ENCODE results near the gene FAHD2A.
"Not testable (repeated sequence)": the region's sequence is repeated elsewhere in the genome, so short reads cannot be mapped to it uniquely, and the experiment has no call there.

FAHD2A gene

GRCh38 chr2:95402370-95403203, at the start of gene FAHD2A:
FAHD2A (plus strand) TSS chr2:95402708; CDS start chr2:95405559, 2,851 bp downstream.
- DNase-seq, result peak; percentile 50

DNA sequence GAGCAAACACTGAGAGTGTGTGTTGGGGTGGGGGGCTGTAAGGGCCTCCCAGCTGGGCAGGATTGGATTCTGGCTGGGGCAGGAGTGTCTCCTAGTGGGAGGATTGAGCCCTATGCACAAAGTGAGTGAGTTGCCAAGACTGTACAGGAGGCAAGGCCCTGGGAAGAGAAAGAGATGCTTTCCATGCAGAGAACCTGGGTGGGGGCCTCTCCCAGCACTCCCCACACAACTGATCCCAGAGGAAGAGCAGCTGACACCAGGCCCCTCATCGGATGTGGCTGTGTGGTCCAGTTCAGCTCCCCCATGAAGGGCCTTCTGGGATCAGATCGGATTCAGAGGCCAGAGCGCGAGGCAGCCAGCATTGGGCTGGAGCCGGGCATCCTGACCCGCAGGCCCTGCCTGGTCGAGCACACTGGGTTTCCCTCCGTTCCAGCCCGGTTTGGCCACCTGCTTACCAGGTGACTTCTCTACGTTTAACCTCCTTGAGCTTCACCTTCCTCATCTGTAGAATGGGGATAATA, 49.4 kb upstream of the FAHD2A start:
- no peak for DNase-seq

DNA sequence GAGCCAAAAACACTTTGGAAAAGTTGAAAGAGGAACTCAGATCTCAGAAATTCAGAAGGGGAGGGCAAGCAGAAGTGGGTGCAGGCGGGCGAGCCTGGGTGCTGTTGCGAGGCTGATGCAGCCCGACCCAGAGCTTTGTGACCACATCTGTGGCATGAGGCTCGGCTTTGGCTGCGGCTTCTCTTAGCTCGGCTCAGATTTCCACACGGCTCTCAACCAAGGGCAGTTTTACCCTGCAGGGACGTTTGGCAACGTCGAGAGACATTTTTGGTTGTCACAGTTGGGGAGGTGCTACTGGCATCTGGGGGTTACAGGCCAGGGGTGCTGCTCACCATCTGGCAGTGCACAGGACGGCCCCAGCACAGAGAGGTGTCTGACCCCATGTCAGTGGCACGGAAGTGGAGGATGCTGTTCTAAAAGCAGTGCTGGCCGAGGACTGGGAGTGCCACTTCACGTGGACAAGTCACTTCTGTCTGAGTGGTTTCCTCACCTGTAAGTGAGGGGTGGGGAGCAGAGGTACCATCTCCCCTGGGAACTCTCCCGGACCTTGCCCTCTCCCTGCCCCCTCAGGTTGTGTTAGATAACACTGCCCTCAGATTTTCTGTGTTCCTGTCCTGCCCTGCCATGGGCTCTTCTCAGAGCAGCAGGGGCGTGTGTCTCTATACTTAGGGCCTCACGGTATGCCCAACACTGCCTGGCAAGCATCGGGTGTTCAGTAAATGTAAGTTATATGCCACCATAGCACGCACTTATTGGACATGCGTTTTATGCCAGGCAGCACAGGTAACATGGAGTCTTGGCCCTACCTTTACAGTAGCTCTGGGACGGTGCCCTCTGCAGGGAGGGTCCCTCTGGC, 48.7 kb upstream of the FAHD2A start:
- no peak for DNase-seq

- DNase-seq, result no peak
Measured at GRCh38 chr2:95354469-95354901, 48.0 kb upstream of the FAHD2A start.

DNA sequence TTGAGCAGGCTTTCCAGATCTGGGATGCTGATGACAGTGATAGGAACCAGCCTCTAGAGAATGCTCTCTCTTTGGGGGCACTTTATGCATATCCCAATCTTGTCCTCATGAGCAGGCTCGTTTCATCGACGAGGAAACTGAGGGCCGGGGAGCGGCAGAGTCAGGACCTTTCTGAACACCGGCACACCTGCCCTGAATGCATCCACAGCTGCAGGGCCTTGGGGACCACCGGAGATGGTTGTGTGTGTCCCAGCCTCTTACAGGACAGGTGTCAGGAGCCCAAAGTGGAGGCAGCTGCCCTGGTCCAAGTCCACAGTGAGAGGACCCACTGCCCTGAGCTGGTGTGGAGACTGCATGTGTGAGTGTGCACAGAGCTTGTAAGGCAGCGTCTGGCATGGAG, 47.6 kb upstream of the FAHD2A start:
- no peak for DNase-seq

DNA sequence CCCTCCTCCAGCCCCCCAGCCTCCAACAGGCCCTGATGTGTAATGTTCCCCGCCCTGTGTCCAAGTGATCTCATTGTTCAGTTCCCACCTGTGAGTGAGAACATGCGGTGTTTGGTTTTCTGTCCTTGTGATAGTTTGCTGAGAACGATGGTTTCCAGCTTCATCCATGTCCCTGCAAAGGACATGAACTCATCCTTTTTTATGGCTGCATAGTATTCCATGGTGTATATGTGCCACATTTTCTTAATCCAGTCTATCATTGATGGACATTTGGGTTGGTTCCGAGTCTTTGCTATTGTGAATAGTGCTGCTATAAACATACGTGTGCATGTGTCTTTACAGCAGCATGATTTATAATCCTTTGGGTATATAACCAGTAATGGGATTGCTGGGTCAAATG, 47.0 kb upstream of the FAHD2A start:
- DNase-seq, result not testable (repeated sequence)

DNA sequence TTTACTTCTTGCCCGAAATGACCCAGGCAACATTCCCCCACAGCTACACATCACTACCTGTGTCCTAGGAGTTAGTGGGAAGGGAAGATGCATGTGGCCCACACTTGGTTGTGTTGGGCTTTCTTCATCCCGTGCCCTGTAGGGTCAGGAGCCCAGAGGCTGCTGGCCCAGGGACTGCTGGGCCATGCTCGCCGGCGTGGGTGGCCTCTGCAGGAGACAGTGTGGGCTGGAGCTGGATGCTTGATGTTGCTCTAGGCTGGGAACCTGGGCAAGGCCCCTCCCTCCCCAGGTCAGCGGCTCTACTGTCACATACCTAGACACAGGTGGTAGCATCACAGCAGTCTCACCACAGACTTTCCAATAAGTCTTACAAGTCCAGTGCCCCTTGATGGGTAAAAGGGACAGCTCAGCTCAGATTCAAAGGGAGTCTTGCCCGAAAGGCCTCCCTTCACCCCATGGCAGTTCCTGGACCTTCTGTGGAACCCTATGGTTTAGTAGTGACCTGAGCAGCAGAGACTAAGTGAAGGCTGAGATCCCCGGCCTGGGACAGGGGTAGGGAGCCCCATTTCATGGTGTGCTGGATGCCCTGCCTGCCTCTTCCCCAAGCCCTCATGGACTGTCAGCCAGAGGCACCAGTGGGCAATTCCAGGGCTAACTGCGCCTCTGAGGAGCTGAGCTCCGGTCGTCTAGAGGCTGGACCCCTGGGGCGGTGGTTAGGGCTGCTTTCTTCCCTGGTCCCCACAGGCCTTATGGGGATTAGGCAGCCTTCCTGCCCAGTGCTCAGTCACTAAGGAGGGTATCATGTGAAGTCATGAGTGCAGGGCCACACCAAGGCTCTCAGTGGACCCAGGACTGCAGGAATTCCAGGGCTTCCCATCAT, 45.4 kb upstream of the FAHD2A start:
- DNase-seq, result no peak

DNA sequence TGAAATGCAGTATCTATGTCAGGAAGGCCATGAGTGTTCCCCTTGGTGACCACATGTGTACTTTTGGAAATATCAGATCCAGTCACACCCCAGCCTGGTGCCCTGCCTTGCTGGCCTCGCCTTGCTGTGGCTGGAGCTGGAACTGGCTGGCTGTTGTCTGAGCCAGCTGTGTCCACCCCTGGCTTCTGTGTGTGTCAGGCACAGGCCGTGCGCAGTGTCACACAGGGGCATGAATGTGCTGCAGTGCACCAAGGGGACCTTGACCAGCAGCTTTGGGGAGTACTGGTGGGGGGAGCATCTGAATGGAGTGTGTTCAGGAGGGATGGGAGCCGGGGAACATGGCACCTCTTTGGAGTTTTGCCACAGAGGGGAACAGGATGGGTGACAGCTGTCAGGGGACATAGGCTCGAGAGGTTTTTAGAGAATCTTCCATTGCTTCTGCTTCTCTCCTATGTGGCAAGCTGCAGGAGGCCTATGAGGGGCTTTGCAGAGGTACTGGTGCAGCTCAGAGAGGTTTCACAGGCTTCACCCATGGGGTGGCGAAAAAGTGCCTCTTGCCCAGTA, 44.7 kb upstream of the FAHD2A start:
- DNase-seq, result no peak

DNA sequence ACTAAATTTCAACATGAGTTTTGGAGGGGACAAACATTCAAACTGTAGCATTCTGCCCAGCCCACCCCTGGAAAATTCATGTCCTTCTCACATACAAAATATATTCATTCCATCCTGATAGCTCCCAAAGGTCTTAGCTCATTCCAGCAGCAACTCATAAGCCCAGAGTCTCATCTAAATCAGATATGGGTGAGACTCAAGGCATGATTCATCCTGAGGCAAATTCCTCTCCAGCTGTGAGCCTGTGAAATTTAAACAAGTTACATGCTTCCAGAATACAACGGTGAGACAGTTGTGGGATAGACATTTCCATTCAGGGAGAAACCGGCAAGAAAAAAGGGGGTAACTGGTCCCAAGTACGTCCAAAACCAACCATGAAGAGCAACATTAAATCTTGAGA, 43.5 kb upstream of the FAHD2A start:
- no peak for DNase-seq

GRCh38 chr2:95359501-95359930, 43.0 kb upstream of the FAHD2A start:
- DNase-seq, result no peak

DNA sequence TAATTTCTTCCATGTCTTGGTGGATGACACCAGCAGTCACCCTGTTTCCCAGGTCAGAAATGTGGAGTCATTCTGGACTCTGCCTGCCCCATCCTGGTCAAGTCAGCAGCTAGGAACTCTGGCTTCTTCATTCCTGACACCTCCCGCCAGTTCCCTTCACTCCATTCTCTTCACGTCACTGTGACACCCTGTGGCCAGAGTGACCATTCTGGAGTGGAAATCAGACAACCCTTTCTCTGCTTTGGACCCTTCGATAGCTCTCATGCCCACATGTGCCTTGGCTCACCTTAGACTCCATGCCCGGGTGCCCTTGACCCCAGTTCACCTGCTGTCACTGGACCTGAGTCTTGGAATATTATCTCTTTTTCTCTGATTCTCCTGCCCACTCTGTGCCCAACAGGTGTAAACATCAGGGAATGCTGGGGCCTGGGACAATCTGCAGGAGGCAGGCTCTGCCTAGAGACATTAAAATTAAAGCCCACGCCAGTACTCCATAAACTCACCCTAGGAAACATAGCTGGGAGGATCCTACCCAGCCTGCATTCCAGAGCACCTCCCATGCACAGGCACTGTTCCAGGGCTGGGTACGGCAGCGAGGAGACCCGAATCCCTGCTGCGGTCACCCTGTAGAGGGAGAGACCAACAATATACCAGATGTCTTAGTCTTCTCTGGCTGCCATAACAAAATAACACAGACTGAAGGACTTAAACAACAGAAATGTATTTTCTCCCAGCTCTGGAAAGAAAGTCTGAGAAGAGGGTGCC, 41.1 kb upstream of the FAHD2A start:
- DNase-seq, result no peak

DNA sequence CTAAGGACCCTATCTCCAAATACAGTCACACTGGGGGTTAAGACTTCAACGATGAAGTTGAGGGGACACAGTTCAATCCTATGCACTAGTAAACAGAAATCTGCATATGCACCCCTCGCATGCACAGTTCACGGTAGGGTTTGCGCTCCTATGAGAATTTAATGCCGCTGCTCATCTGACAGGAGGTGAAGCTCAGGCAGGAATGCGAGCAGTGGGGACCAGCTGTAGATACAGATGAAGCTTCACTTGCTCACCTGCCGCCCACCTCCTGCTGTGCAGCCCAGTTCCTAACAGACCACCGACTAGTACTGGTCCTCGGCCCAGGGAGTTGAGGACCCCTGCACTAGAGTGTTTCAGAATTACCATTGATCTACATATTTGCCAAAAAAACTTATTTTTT, 40.0 kb upstream of the FAHD2A start:
- DNase-seq, result no peak

GRCh38 chr2:95366514-95366913, 36.0 kb upstream of the FAHD2A start:
- DNase-seq, result no peak

DNA sequence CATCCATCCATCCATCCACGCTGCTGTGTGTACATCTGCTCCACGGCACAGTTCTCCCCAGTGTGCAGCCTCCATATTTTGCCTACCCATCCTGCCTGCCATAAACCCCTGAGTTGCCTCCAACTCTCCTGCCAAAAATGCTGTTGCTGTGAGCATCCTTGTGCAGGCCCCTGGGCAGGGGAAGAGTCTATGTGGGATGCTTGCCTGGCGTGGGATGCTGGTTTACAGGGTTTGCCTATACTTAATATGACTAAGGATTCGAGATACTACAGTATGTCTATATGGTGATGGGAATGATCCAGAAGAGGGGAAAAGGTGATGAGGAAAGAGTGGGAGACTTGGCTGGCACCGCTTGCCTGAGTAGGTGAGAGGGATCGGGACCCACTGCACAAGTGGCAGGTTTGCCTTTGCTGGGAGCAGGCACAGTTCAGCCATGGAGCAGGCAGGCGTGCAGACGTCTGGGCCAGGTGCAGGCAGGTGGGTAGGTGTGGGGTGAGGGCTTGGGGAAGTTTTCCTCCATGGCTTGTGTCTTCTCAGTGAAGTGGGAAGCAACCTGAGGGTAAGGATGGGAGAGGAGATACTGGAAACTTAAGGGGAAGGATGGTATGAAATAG, 30.2 kb upstream of the FAHD2A start:
- no peak for DNase-seq

- no peak for DNase-seq
Measured at GRCh38 chr2:95372845-95373244, 29.7 kb upstream of the FAHD2A start.

- no peak for DNase-seq
Measured at GRCh38 chr2:95374029-95374428, 28.5 kb upstream of the FAHD2A start.

DNA sequence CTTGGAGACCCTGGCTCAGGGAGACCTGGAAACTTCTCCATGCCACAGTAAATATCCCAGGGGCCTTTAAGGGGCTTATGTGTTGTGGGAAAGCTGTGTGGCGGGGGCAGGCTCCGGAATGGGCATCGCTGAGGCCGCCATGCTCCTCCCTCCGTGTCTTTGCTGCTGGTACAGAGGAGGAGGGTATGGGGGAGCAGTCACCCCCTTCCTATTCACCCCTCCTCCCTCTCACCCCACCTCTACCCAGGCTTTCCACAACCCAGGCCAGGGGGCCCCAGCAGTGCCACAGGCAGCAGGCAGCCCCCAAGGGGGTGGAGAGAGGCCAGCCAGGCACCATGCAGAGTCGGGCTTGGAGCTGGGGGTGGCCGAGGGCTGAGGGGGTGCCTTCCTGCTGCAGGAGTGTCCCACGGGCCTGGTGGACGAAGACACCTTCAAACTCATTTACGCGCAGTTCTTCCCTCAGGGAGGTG, 28.0 kb upstream of the FAHD2A start:
- no peak for DNase-seq

DNA sequence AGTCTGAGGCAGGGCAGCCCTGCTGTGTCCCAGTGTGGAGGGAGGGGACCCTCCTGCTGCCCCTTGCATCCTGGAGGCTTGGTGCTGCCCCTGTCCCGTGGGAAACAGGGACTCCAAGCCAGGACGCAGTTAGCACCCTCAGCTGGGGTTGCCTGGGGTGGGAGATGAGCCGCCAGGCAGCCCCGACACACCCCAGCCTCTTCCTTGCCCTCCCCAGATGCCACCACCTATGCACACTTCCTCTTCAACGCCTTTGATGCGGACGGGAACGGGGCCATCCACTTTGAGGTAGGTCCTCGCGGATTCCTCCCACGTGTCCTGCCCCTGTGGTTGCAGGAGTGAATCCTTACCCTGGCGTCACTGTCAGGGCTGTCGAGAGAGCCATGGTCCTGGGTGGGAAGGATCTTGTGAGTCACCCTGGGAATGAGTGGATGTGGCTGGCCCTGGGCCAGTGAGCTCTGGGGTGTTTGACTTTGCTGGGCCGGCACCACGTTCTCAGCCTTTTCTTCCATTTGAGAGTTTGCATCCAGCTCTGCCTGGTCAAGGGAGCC, 27.5 kb upstream of the FAHD2A start:
- DNase-seq, result no peak

DNA sequence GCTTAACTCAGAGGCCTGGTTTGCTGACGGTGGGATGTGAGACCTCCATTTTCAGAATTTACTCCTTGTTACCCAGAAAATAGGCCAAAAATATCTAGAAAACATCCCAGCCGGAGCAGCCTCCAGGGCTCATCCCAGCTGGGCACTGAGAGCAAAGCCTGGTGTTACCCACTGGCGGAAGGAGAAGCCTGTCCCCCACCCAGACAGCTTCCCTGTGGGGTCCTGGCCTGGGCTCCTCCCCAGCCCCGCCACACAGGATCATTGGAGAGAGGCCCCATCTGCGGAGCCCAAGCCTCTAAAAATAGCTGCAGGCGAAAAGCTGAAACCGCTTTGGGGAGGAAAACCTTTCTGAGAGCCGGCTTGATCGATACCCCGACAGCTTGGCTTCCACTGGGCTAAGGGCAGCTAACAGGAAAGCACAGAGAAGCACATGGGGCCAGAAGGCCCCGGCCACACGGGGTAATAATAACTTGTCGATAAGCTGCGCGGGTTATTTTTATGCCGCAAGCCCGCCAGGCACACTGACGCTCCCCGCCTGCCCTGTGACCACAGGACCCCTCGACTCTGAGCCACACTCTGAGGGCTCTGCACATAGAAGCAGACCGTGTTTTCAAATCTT, 26.9 kb upstream of the FAHD2A start:
- DNase-seq, result no peak
